HL-60/S4 treated with retinoic acid at 250 ng/mL for 4 days and 3 days (cell line): ENCODE measurements around the gene PTPRJ.
"Not testable (repeated sequence)": the region's sequence is repeated elsewhere in the genome, so short reads cannot be mapped to it uniquely, and the experiment has no call there.

Experiments
- in situ Hi-C: fragments of 300-500 bp; cut with MboI; formaldehyde crosslinking; loops from 2 replicates; pipeline ENCODE4 v1.7.0; 2022; ENCODE audit warnings: low sequenced_read_pairs

The PTPRJ gene

DNA sequence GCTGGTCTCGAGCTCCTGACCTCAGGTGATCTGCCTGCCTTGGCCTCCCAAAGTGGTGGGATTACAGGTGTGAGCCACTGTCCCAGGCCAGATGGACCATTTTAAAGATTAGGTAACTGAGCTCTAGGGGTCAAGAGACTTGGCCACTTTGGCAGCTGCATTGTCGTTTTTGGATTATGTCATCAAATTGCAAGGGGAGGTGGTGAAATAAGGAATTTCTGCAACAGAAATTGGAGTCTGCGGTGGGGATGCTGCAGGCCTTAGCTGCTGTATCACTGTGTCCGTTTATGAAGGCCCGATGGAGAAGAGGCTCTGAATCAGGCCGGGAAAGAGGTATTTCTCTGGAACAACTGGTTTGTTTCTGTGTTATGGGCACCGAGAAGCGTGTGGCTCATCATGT, 34.6 kb downstream of the PTPRJ start:
- in situ Hi-C loops, result no loop called here

DNA sequence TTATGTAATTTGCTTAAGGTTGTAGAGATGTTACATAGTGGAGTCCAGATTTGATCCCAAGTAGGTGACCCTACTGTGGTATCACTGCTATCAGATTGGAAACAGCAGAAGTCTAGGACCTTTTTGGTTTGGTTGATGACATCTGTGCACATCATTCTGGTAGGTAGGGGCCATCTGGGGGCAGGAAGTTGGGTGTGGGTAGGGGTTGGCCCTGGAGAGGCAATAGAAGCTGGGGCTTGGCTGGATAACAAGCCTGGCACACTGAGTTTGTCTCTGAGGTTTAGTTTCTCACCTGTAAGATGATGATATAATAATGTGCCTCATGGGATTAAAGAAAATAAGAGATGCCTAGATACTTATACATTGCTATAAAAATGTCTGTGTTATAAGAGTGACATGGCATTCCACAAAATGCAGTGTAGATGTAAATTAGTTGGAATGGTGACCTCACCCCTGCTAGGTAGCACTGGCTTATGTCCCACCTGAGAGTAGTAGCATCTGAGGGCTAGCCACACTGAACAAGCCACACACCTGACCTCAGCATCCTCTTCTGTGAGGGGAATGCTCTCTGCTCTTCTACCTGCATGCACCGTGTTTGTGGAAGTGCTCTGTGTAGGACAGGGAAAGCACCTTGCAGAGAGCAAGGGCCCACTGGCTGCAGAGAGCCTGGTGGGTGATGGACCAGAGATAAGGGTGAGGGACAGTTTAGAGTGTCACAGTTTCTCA, 36.9 kb downstream of the PTPRJ start:
- in situ Hi-C loops, result no loop called here

DNA sequence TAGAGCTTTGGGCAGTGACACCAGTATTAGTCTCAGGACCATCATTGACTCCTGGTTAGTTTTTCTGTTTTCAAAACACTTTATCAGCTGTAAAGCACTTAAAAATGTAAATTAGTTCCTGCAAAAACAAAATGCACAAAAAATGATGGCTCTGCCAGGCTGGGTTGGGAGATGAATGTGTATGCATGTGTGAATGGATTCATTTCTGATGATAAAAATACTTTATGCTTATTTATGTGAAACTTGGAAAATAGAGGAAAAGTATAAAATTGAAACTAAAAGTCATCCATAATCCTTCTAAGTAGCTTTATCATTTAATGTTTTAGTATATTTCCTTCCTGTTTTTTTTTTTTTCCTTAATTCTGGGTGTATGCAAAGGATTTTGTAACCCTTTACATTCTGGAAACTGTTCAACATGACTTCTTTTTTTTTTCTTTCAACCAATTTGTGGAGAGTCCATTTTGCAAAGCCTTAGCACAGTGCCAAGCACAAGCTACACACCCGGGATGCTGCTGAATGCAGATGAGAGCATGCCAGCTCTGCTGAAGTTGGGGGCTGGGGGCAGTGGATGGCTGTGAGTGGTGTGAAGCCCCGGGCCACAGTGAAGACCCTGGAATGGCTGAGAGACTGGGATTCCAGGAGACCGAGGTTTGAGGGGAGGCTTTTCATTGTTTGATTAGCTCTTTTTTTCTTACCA, 37.6 kb downstream of the PTPRJ start:
- in situ Hi-C loops, result no loop called here

DNA sequence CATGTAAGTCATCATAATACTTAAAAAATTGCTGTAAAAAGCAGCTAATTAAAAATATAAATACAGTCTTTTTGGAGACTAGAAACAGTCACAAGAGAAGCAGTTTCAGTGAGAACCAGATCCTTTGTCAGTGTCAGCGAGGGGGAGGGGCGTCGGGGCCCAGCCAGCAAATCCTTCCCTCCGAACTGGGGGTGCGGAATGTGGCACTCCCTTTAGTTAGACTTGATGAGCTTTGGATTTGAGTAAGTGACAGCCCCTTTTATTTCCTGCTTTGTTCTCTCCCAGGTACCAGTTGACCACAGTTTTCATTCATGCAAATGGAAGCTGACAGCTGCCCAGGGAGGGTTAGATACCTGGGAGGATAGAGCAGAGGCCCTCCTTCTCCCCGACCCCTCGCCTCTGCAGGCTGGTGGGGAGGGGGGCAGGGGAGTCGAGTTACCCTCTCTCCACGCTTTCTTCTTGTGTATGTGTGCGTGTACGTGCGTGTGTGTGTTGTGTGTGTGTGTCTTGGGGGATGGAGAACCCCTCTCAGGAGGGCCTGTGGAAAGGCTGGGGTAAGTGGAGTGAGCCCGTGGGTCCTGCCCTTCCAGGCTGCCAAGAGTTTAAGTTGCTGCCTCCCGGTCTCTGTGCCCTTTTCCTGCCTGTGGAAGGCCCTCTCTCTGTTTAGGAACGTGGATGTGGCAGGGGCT, 38.3 kb downstream of the PTPRJ start:
- in situ Hi-C loops, result no loop called here

DNA sequence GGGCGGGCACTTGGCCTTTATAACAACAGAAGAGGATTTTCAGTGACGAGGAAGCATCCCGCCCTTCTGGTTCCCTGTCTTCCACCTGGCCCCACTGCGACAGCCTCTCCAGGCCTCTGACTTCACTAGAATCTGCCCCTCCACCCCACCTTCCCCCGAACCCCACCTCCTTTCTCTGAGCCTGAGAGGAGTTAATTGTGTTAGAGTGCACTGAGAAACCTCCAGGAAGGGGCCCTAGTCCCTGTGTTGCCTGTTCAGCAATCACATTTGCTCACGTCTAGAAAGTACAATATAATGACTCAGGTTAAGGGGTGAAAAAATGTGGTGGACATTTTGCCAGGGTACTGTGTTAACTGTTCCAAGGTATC, 38.8 kb downstream of the PTPRJ start:
- in situ Hi-C loops, result no loop called here

DNA sequence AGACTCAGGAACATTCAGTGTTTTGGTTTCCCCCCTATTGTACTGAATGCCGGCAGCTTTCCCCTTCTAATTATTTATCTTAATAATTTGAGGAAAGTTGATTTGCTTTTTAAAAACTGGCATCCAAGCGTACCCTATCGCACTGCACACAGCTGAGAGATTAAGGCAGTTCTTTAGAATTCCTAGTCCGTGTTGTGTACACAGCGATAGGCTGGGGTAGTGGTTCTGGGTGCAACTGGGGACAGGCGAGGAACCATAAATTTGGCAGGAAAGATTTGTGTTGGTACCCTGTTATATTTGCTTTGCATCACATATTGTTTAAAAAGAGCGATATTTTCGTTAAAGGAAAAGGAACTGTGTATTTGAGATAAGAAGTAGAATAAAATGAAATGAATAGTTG, 39.2 kb downstream of the PTPRJ start:
- in situ Hi-C loops, result no loop called here

DNA sequence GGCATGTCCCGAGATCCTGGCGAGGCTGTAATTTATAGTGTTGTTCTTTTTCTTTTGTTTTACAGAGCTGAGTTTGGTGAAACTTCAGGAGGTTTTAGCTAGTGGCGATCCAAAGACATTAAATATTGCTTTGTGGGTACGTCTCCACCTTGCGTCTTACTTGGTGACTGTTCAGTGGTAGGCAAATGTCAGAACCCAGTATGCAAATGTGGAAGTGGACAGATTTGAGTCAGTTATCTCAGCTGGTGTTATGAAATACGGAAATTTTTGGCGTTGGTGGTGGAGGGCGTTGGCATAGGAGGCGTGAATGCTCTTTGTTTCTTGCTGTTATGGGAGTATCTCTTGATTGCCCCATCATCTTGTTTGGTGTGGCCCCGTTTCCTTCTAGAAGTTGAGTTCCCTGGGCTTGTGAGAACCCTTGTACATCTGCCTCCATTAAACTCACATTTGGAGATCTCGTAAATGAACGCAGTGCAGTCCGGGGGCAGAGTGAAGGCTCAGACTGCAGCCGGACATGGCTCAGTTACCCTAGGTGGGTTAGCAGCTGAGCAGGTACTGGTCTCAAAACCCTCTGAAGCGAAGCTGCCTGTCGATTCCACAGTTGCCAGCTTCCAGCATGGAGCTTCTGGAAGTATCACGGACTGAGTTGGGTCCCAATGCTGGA, 39.9 kb downstream of the PTPRJ start:
- in situ Hi-C loops, result no loop called here

DNA sequence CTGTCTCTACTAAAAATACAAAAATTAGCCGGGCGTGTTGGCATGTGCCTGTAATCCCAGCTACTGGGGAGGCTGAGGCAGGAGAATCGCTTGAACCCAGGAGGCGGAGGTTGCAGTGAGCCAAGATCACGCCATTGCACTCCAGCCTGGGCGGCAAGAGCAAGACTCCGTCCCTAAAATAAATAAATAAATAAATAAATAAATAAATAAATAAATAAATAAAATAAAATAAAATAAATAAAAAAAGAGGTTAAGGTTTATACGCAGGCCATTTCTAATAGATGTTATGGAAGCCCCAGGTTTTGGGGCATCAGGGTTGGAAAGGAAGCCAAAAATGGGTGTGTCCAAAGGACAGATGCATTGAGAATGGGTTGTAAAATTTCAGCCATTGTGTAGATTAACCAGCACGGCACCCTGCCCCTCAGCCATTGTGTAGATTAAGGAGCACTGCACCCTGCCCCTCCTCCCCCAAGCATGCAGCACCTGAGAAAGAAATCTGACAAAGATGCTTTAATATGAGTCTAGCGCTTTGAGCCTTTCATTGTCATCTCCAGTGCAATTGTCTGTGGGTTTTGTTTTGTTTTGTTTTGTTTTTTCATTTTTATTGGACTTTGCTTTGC, 41.0 kb downstream of the PTPRJ start:
- in situ Hi-C loops, result not testable (repeated sequence)

DNA sequence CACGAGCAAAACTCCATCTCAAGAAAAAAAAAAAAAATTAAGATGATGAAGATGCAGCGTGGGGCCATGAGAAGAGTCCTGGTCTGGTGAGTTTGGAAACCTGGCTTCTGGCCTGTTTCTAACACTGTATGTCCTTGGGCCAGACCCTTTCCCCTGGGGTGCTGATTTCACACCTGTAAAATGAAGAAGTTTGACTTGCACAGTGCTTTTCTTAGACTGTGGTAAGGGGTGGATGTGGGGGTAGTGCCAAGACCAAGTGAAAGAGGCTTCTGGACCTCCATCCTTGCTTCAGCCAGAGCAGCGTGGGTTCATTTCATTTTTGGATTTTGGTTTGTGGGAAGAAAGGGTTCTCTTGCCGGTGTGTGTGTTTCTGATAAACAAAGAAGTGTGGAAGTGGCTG, 42.1 kb downstream of the PTPRJ start:
- in situ Hi-C loops, result no loop called here

DNA sequence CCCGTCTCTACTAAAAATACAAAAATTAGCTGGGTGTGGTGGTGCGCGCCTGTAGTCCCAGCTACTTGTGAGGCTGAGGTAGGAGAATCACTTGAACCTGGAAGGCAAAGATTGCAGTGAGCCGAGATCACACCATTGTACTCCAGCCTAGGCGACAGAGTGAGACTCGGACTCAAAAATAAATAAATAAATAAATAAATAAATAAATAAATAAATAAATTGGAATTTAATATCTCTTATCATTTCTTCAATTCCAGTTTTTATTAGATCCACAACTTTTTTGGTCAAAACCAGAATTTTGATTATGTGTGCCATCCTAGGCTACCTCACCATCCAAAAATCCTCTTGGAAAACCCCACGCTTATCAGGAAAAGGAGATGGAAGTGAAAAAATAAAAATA, 43.2 kb downstream of the PTPRJ start:
- in situ Hi-C loops, result not testable (repeated sequence)

DNA sequence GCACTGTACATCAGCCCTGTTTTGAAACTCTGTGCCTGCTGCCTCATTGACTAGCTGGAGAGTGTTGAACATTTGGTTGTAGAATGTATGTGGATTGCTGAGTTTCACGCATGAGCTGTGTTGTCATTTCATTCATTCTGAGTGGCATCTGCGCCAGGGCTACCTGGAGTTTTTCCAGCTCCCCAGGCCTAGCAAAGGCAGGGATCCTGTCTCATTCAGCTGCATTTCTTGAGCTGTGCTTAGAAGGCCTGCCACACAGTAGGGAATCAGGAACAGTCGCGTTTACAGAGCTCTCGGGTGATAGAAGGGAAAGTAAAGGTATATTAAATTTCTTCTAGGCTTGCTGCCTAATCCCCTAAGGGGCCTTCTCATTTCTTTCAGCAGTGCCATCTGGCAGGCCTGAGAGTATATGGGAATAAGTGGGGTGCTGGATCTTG, 44.3 kb downstream of the PTPRJ start:
- in situ Hi-C loops, result no loop called here

DNA sequence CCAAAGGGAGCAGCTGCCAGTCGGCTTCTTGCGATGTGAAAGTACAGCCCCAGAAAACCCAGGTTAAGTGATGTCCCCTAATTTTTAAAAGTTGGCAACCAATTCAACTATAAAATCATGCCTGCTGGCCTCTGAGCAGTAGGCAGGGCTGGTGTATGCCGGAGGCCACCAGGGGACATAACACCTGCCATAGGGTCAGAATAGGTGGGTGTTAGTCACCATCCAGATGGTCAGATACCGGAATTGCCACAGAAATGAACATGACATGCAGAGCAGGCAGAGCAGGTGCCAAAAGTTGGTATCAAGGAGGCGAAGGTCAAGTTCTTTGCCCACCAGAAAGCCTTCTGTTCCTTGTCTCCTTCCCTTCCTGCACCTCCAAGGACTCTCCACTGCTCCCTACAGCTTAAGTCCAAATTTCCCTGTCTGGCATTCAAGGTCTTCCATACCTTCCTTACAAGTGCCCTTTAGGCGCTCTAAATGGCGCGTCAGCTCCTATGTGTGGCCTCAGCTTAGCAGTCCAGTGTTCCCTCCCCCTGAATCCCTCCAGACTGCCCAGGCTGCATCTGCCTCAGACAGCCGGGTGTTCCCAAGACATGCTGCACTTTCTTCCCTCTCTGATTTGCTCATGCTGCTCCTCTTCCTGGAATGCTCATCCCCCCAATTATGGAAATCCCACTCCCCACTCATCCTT, 45.1 kb downstream of the PTPRJ start:
- in situ Hi-C loops, result no loop called here

DNA sequence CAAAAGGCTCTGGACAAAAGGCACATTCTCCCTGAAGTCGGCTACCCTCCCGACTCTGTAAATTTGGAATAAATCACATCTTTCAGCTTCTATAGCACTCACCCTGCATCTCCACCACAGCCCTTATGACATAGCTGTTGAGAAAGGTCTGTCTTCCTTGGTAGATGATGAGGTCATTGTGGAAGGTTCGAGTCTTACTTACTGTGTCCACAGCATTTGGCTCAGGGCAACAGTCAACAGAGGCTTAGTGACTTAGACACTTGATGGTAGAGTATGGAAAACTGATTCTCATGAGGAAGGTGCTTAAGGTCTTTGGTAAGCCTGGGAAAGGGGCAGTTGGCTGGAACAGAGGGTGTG, 45.6 kb downstream of the PTPRJ start:
- in situ Hi-C loops, result no loop called here

DNA sequence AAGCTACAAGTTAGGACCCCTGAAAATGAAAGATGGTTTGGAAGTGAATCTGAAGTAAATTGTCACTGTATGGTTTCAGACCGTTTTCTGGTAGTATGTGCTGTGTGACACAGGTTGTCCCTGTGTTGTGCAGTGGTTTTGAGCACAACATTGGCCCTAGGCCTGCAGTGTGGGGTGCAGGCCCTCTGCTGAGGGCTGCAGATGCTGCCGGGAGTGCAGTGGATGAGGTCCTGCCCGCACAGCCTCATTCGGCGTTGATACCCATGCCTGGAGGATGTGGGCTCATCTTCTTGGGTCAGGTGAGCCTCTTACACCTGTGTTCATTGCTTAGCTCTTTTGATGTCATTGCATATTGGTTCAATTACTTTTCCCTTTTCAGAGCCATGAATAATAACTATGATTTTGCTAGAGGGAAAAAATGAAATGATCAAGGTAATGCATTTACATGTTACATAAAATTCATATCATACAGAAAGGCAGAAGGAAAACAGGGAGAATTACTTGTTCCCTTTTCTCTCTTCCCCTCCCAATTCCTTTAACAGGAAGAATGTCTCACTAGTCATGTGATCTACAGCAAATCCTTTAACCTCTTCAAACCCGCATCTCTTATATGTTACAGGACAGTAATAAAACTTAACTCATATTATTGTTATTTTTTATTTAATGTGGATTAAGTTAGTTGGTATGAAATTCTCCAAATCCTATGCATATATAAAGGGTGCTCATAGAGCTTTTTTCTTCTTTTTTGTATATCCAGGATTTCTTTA, 48.7 kb downstream of the PTPRJ start:
- in situ Hi-C loops, result no loop called here

DNA sequence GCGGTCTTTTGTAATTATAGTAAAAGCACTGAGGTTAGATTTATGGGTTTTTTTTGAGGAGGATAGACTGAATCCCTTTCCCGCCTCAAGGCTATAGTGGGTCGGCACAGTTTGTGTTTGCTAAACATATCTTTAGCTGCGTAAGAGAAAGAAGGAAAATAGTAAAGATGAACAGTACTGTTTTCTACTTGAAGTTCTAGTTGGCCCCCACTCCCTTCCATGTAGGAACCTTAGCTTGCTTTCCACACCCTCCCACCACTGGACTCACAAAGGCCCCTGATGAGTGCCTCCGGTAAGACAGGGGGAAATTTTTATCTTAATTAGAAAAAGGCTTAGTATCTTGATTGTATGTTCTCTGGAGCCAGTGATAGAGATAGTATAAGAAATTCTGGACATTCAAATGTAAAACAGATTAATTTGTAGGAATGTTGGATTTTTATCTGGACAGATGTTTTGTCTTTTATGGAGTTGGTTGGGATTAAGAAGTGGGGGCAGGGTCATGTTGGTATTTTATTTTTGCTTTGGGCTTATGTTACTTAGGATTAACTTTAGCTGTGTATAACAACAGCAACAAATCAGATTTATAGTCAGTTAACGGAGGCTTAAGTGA, 49.4 kb downstream of the PTPRJ start:
- in situ Hi-C loops, result no loop called here

DNA sequence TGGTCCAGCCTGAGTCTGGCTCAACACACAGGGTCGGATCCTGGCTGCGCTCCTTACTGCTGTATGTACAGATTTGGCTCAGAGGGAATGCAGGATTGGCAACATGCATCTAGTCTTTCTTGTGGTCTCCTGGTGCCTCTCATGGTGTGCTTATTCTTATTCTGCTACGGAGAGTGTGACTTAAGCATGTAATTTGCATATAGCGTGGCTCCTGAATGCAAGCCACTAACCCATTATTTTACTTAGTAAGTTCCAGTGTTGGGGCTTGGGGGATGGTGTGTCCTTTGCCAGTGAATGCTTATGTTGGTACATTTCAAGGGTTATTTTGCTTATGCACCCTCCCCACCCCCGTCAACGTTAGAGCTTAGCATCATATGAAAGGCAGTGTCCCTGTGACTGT, 51.2 kb downstream of the PTPRJ start:
- in situ Hi-C loops, result no loop called here

DNA sequence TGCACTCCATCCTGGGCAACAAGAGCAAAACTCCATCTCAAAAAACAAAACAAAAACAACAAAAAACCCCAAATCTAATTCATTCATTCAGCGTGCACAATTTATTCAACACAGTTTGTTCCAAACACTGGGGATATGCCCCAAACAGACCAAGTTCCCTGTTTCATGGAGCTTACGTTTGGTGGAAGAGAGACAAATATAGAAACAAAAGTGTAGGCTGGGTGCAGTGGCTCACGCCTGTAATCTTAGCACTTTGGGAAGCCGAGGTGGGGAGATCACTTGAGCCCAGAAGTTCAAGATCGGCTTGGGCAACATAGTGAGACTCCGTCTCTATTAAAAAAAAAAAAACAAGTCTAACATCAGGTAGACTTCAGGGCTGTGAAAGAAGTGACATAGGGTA, 52.4 kb downstream of the PTPRJ start:
- in situ Hi-C loops, result no loop called here

DNA sequence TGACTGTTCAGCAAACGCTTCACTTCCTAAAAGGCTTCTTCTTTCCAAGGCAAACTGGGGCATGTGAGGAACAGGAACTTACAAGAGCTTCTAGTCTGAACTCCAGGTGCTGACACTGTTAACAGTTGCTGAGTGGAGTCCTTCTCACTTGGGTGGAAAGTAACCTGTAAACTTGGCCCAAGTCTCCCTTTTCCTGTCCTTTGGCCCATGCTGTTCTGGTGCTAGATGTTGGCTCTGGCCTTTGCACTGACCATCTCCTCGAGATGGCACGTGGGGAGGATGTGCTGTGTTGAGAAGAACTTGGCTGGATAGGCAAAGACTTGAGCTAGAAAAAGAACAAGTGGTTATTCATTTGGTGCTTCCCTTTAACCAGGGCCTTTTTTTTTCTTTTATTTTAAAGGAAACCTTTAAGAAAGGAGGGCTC, 53.6 kb downstream of the PTPRJ start:
- in situ Hi-C loops, result no loop called here
